Transverse colon (tissue), 4 donors: Measurements from ENCODE around the gene DPYSL5. TPM values are rescaled to one million over a fixed set of nuclear protein-coding genes. Genes with fewer than 3 reads are reported as not detected.

Source experiments
- DNase-seq: peaks from one replicate; pipeline ENCODE4 v3.0.0-alpha.2; 2019
- H3K27ac ChIP-seq, 4 donors: fragments of 200-600 bp; sonication (generic); 2 replicates each; pipeline ENCODE4 v1.5.1; 2016 to 2018; ENCODE audit warnings: inconsistent platforms in 4 of 4
- H3K27me3 ChIP-seq: fragments of 200-600 bp; sonication (generic); 2 replicates; pipeline ENCODE4 v1.5.1; 2017; ENCODE audit warnings: inconsistent platforms
- H3K36me3 ChIP-seq, 4 donors: fragments of 200-600 bp; sonication (generic); 2 replicates each; pipeline ENCODE4 v1.5.1; 2017 to 2019; ENCODE audit warnings: inconsistent platforms in 4 of 4
- H3K4me1 ChIP-seq, 4 donors: fragments of 200-600 bp; sonication (generic); 2 replicates each; pipeline ENCODE4 v1.5.1; 2017 to 2020; ENCODE audit warnings: inconsistent platforms in 4 of 4
- H3K4me3 ChIP-seq, 4 donors: fragments of 200-600 bp; sonication (generic); 1 replicate in 1 of 4; 2 replicates in 3 of 4; pipeline versions ENCODE4 v1.5.1 to v1.6.1; 2017 to 2019; ENCODE audit warnings: inconsistent platforms in 4 of 4
- H3K9me3 ChIP-seq, 2 donors: fragments of 200-600 bp; sonication (generic); 2 replicates each; pipeline ENCODE4 v1.5.1; 2017 to 2019; ENCODE audit warnings: inconsistent platforms in 2 of 2
- EP300 ChIP-seq: sonication (generic); formaldehyde crosslinking; IDR thresholded peaks from one replicate; pipeline ENCODE4 v1.6.1; 2017; ENCODE audit warnings: antibody characterized with exemption, low read depth
- POLR2A ChIP-seq: fragments of 450-650 bp; IDR thresholded peaks from one replicate; pipeline ENCODE4 v1.6.1; 2016; ENCODE audit warnings: antibody characterized with exemption, mild to moderate bottlenecking, moderate library complexity
- POLR2AphosphoS5 ChIP-seq, 3 donors: sonication (generic); formaldehyde crosslinking; IDR thresholded peaks; one replicate each; pipeline ENCODE4 v1.6.1; 2016; ENCODE audit warnings: antibody characterized with exemption in 3 of 3
- WGBS, 2 donors: methylation state at CpG; one replicate each; pipeline ENCODE4 v1.1.5; 2018; ENCODE audit warnings: low coverage in 1 of 2; 5-methylcytosine and 5-hydroxymethylcytosine counted together
- in situ Hi-C, 4 donors: fragments of 200-750 bp; cut with MboI; loops; one replicate each; pipeline versions ENCODE4 v1.15.0 to v1.15.1; 2017; ENCODE audit warnings: low sequenced_read_pairs in 3 of 4, low pct_ligation_motif_present in 1 of 4, low pct_unique_long_range_greater_than_20kb in 1 of 4
- intact Hi-C: fragments of 100-400 bp; cut with DNase I; formaldehyde crosslinking; loops from one replicate; pipeline ENCODE4 v1.15.1; 2023; ENCODE audit warnings: low total_unique reads
- total RNA-seq, 4 donors: library from RNA; depleted of rRNA; stranded (reverse); fragments of >200 nt; gene quantifications; one replicate each; pipeline ENCODE4 v1.1.0, GENCODE V29; 2016
- TF ChIP-seq, protein P1 (sequence below), 5 experiments: fragments of 200-600 bp in 3 of 5; fragments of 450-650 bp in 2 of 5; sonication (generic) in 3 of 5; IDR thresholded peaks; 1 replicate in 2 of 5; 2 replicates in 3 of 5; pipeline ENCODE4 v1.5.1; 2016 to 2017; ENCODE audit warnings: antibody characterized with exemption in 5 of 5, inconsistent platforms in 3 of 5, mild to moderate bottlenecking in 2 of 5, moderate library complexity in 1 of 5

Gene DPYSL5
- total RNA-seq, 4 donors from 2014 or later: 0.32 TPM; not detected in 3

DNA sequence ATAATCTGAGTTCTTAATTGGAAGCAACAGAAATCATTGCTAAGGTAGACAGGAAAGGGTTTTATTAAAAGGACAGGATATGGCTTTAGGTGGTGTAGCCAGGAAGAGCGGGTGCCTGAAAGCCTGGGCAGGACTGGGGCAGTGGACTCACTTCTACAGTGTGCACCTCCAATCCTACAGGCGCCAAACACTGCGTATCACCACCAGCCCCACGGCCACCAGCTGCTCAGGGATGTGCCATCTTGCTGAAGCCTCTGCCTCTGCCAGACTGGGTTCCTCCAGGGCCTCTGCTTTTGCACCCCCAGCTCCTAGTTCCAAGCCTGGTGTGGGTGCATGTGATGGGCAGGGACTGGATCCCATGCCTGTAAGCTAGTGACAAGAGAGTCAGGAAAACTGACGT is 29.7 kb upstream of the DPYSL5 start:
- TF ChIP-seq, protein P1, sequence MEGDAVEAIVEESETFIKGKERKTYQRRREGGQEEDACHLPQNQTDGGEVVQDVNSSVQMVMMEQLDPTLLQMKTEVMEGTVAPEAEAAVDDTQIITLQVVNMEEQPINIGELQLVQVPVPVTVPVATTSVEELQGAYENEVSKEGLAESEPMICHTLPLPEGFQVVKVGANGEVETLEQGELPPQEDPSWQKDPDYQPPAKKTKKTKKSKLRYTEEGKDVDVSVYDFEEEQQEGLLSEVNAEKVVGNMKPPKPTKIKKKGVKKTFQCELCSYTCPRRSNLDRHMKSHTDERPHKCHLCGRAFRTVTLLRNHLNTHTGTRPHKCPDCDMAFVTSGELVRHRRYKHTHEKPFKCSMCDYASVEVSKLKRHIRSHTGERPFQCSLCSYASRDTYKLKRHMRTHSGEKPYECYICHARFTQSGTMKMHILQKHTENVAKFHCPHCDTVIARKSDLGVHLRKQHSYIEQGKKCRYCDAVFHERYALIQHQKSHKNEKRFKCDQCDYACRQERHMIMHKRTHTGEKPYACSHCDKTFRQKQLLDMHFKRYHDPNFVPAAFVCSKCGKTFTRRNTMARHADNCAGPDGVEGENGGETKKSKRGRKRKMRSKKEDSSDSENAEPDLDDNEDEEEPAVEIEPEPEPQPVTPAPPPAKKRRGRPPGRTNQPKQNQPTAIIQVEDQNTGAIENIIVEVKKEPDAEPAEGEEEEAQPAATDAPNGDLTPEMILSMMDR (IDR thresholded peaks at IDR 0.05): no peak
- no peak for TF ChIP-seq POLR2AphosphoS5 (IDR thresholded peaks at IDR 0.05)
- TF ChIP-seq EP300: no peak
- TF ChIP-seq POLR2A: no peak
- in situ Hi-C loops: no loop called here
- H3K27ac ChIP-seq: no peak overlapping the region

DNA sequence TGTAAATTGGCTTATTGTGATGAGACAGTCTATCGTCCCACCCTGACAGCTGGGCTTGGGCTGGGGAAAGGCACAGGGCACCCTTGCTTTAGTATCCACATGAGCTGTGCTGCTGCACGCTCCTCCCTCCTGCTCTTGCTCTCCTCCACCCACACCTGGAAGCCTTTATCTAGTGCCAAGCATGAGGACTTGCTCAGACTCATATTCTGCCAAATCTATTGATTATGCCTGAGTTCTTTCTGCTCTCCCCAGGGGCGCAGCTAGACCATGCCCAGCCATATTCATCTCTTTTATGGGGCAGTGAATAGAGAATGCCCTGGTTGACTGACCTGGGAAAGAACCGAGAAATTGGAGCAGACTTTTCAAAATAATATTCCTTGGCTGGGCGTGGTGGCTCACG is 29.0 kb upstream of the DPYSL5 start:
- H3K27me3 ChIP-seq: peaks cover 17% of the 10 kb centered on the region
- WGBS, 2 donors: 54 to 63% methylated on average over 3 to 6 of the region's 6 CpGs
- intact Hi-C loops: no loop called here

More for the DNA sequence above, 29.7 kb upstream of the DPYSL5 start:
- Histone ChIP-seq H3K4me3 (no peak overlapping the region), H3K27me3 (peaks cover 17% of the 10 kb centered on the region), H3K9me3 (no peaks in the 10 kb centered on the region), H3K4me1 (no peaks in the 10 kb centered on the region), H3K36me3 (no peaks in the 10 kb centered on the region)
- no peak for DNase-seq
- intact Hi-C loops: no loop called here
- 75 to 83% methylated on average over 1 to 5 of the region's 5 CpGs for WGBS, 2 donors

DNA sequence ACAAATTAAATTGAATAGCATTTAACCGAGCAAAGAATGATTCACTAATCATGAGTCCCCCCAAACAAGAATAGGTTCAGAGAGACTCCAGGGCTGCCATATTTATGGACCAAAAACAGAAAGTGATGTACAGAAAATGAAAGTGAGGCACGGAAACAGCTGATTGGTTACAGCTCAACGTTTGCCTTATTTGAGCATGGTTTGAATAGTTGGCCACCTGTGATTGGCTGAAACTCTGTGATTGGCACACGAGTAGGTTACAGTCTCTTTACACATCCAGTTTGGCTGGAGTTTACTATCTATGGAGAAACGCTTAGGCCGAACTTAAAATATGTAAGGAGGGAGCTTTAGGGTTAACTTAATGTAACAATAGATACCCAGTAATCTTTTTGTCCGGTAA is 27.0 kb upstream of the DPYSL5 start:
- DNase-seq: no peak
- Histone ChIP-seq H3K27me3 (peaks cover 17% of the 10 kb centered on the region), H3K36me3 (no peaks in the 10 kb centered on the region), H3K27ac (no peak overlapping the region), H3K4me3 (no peak overlapping the region), H3K9me3 (no peaks in the 10 kb centered on the region), H3K4me1 (no peaks in the 10 kb centered on the region)
- WGBS, 2 donors: 80 to 95% methylated on average over 5 to 7 of the region's 7 CpGs
- in situ Hi-C loops (no loop called here), intact Hi-C loops (no loop called here)
- no peak for TF ChIP-seq EP300
- no peak for TF ChIP-seq POLR2AphosphoS5 (IDR thresholded peaks at IDR 0.05)
- TF ChIP-seq POLR2A: no peak
- TF ChIP-seq, protein P1 (IDR thresholded peaks at IDR 0.05): no peak

More for the DNA sequence above, 29.0 kb upstream of the DPYSL5 start:
- Histone ChIP-seq H3K4me1 (no peaks in the 10 kb centered on the region), H3K4me3 (no peak overlapping the region), H3K27ac (no peak overlapping the region), H3K9me3 (no peaks in the 10 kb centered on the region), H3K36me3 (no peaks in the 10 kb centered on the region)
- TF ChIP-seq EP300 (no peak), POLR2A (no peak), POLR2AphosphoS5 (IDR thresholded peaks at IDR 0.05) (no peak)
- TF ChIP-seq, protein P1 (IDR thresholded peaks at IDR 0.05): no peak
- DNase-seq: no peak
- in situ Hi-C loops: no loop called here

DNA sequence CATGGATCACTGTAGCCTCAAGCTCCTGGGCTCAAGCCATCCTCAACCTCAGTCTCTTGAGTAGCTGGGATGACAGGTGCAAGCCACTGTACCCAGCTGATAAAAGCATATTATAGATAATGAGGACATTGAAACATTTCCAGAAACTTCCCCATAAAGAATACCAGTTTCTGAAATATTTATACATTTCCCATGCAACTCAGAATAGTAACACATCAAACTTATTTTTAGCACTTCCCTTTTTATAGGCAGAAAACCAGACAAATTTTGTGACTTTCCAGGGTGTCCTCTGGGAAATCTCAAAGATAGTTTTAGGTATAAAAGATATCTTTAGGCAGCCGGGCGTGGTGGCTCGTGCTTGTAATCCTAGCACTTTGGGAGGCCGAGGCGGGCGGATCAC is 25.1 kb upstream of the DPYSL5 start:
- Histone ChIP-seq H3K4me3 (no peak overlapping the region), H3K27ac (no peak overlapping the region), H3K27me3 (peaks cover 19% of the 10 kb centered on the region), H3K36me3 (no peaks in the 10 kb centered on the region), H3K9me3 (no peaks in the 10 kb centered on the region), H3K4me1 (no peaks in the 10 kb centered on the region)
- WGBS, 2 donors: 80 to 83% methylated on average over 1 to 6 of the region's 6 CpGs
- TF ChIP-seq, protein P1 (IDR thresholded peaks at IDR 0.05): no peak
- no peak for TF ChIP-seq EP300
- TF ChIP-seq POLR2AphosphoS5 (IDR thresholded peaks at IDR 0.05): no peak
- no peak for TF ChIP-seq POLR2A
- no peak for DNase-seq
- intact Hi-C loops (no loop called here), in situ Hi-C loops (no loop called here)
